Peyer's patch (tissue), 4 donors: ENCODE measurements around the gene GCAT. TPM values are rescaled to one million over a fixed set of nuclear protein-coding genes. Genes with fewer than 3 reads are reported as not detected.

ENCODE experiments used
- DNase-seq, 3 donors: peaks; one replicate each; pipeline ENCODE4 v3.0.0-alpha.2; 2017 to 2019
- H3K27ac ChIP-seq, 4 donors: fragments of 200-600 bp; sonication (generic); one replicate each; pipeline ENCODE4 v1.5.1; 2016 to 2019
- H3K27me3 ChIP-seq, 2 donors: fragments of 200-600 bp; sonication (generic); one replicate each; pipeline ENCODE4 v1.5.1; 2019
- H3K36me3 ChIP-seq, 3 donors: fragments of 200-600 bp; sonication (generic); one replicate each; pipeline ENCODE4 v1.5.1; 2016 to 2019
- H3K4me1 ChIP-seq, 4 donors: fragments of 200-600 bp; sonication (generic); one replicate each; pipeline ENCODE4 v1.5.1; 2016 to 2019
- H3K4me3 ChIP-seq, 4 donors: fragments of 200-600 bp; sonication (generic); 1 replicate in 3 of 4; 2 replicates in 1 of 4; pipeline ENCODE4 v1.5.1; 2016 to 2019; ENCODE audit warnings: mild to moderate bottlenecking in 1 of 4
- H3K9me3 ChIP-seq, 4 donors: fragments of 200-600 bp; sonication (generic); one replicate each; pipeline ENCODE4 v1.5.1; 2016 to 2019; ENCODE audit warnings: mild to moderate bottlenecking in 1 of 4
- POLR2A ChIP-seq, 2 donors: fragments of 450-650 bp; IDR thresholded peaks; one replicate each; pipeline ENCODE4 v1.5.1; 2017; ENCODE audit warnings: antibody characterized with exemption in 2 of 2, mild to moderate bottlenecking in 2 of 2, moderate library complexity in 2 of 2
- total RNA-seq, 4 donors: library from RNA; depleted of rRNA; stranded (reverse); fragments of >200 nt; gene quantifications; one replicate each; pipeline ENCODE4 v1.1.0, GENCODE V29; 2016
- TF ChIP-seq, protein P1 (sequence below), 6 experiments: fragments of 450-650 bp in 4 of 6; fragments of 200-600 bp in 2 of 6; sonication (generic) in 1 of 6; IDR thresholded peaks; one replicate each; pipeline ENCODE4 v1.5.1; 2017 to 2019; ENCODE audit warnings: antibody characterized with exemption in 6 of 6, mild to moderate bottlenecking in 3 of 6, moderate library complexity in 1 of 6

GCAT gene
- total RNA-seq, 4 donors from 2014 or later, result 3.8 to 9.3 (median 8.9) TPM

DNA sequence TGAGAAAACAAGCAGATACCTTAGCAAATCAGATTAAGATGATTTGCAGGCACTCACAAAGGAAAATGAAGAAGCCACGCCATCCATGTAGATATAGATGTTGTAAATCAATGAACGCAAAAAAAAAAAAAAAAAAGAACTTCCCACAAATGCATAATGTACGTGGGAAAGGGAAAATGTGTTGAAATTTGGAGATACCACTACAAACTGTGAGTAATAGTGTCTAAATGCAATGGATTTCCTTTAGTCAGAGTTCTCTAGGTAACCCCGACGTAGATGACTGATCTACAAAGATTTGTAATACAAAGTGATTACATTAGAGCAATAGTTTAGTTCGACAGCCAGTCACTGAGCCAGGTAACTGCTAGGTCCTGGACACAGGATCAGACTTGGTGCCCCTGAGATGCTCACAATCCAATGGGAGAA, 37.2 kb downstream of the GCAT start:
- Histone ChIP-seq H3K36me3 (peaks cover 0 to 2% (median 0%) of the 10 kb centered on the region in 3 donors), H3K27ac (peak overlapping the region in 3 of 4 donors; percentile 86 to 91 (median 87)), H3K27me3 (no peaks in the 10 kb centered on the region), H3K4me1 (peaks cover 0 to 16% (median 5%) of the 10 kb centered on the region in 4 donors), H3K4me3 (peak overlapping the region; percentile 74 to 94 (median 92)), H3K9me3 (no peaks in the 10 kb centered on the region)
- no peak for DNase-seq
- TF ChIP-seq, protein P1, sequence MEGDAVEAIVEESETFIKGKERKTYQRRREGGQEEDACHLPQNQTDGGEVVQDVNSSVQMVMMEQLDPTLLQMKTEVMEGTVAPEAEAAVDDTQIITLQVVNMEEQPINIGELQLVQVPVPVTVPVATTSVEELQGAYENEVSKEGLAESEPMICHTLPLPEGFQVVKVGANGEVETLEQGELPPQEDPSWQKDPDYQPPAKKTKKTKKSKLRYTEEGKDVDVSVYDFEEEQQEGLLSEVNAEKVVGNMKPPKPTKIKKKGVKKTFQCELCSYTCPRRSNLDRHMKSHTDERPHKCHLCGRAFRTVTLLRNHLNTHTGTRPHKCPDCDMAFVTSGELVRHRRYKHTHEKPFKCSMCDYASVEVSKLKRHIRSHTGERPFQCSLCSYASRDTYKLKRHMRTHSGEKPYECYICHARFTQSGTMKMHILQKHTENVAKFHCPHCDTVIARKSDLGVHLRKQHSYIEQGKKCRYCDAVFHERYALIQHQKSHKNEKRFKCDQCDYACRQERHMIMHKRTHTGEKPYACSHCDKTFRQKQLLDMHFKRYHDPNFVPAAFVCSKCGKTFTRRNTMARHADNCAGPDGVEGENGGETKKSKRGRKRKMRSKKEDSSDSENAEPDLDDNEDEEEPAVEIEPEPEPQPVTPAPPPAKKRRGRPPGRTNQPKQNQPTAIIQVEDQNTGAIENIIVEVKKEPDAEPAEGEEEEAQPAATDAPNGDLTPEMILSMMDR (IDR thresholded peaks at IDR 0.05), result no peak
- TF ChIP-seq POLR2A (IDR thresholded peaks at IDR 0.05), result no peak

DNA sequence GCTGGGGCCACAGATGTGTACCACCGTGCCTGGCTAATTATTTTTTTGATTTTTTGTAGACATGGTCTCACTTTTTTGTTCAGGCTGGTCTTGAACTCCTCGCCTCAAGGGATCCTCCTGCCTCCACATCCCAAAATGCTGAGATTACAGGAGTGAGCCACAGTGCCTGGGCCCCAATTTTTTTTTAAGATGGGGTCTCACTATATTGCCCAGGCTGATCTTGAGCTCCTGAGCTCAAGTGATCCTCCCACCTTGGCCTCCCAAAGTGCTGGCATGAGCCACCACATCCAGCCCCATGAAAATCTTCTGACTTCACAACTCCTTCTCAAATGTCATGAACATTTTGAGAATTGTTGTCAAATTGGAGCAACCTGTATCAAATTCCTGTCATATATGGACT, 38.7 kb downstream of the GCAT start:
- Histone ChIP-seq H3K27ac (no peak overlapping the region), H3K27me3 (no peaks in the 10 kb centered on the region), H3K4me3 (no peak overlapping the region), H3K4me1 (peaks cover 3 to 27% (median 12%) of the 10 kb centered on the region in 4 donors), H3K36me3 (peaks cover 0 to 4% (median 0%) of the 10 kb centered on the region in 3 donors), H3K9me3 (no peaks in the 10 kb centered on the region)
- TF ChIP-seq, protein P1 (IDR thresholded peaks at IDR 0.05), result no peak
- no peak for TF ChIP-seq POLR2A (IDR thresholded peaks at IDR 0.05)
- no peak for DNase-seq

DNA sequence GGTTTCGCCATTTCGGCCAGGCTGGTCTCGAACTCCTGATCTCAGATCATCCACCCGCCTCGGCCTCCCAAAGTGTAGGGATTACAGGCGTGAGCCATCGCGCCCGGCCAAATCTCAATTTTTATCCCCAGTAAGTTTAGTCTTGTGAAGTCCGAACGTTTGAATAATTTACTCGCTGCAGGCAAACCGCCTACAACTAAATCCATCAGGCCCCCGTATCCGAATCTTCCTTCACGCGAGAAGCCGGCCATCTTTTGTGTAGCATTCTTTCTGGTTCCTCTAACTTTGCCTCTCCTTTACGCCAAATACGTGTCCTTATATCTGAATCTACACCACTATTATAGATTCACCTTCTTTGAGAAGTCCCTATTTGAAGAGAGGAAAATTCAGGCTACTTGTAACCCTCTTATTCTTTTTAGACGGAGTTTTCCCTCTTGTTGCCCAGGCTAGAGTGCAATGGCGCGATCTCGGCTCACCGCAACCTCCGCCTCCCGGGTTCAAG, 40.9 kb downstream of the GCAT start:
- H3K4me3 ChIP-seq, result peak overlapping the region; percentile 62 to 96 (median 82)
- H3K27me3 ChIP-seq, result no peaks in the 10 kb centered on the region
- H3K27ac ChIP-seq, result peak overlapping the region; percentile 85 to 93 (median 85)
- no peaks in the 10 kb centered on the region for H3K9me3 ChIP-seq
- H3K36me3 ChIP-seq, result peaks cover 0 to 24% (median 0%) of the 10 kb centered on the region in 3 donors
- DNase-seq, result no peak
- TF ChIP-seq POLR2A (IDR thresholded peaks at IDR 0.05), result no peak
- TF ChIP-seq, protein P1 (IDR thresholded peaks at IDR 0.05), result no peak
- peaks cover 3 to 13% (median 8%) of the 10 kb centered on the region in 4 donors for H3K4me1 ChIP-seq

DNA sequence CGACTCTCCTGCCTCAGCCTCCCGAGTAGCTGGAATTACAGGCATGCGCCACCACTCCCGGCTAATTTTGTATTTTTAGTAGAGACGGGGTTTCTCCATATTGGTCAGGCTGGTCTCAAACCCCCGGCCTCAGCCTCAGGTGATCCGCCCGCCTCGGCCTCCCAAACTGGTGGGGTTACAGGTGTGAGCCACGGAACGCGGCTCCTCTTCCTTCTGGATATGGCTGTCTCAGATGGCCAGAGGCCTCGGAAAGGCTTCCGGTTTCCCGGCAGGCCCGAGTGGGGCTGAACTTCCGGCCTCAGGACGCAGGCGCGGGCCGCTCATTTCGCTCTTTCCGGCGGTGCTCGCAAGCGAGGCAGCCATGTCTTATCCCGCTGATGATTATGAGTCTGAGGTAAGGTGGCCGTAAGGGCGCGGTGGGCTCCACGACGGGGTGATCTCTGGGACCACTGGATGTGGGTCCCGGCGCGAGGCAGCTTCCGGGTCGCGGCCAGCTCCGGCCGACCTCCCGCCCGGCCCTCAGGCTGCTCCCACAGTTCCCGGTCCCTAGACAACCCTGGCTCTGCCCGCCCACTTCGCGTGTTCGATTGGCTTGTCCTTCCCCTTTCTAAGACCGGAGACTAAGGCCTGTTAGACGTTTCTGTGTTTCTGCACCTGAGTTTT, 41.5 kb downstream of the GCAT start, which contains the start of gene EIF3L:
Gene EIF3L, plus strand, starts transcription at position 331 of the 663 bp plus-strand sequence. Its CDS starts 31 bp downstream, at position 362.
- TF ChIP-seq POLR2A (IDR thresholded peaks at IDR 0.05), result peak; percentile 78 to 92
- TF ChIP-seq, protein P1 (IDR thresholded peaks at IDR 0.05), result no peak
- peak within 1 kb of the TSS; percentile 62 to 96 (median 82) for H3K4me3 ChIP-seq
- peaks cover 0 to 30% (median 0%) of the 10 kb centered on the region in 3 donors for H3K36me3 ChIP-seq
- peaks cover 3 to 13% (median 8%) of the 10 kb centered on the region in 4 donors for H3K4me1 ChIP-seq
- no peaks in the 10 kb centered on the region for H3K9me3 ChIP-seq
- no peaks in the 10 kb centered on the region for H3K27me3 ChIP-seq
- peak within 1 kb of the TSS; percentile 85 to 93 (median 85) for H3K27ac ChIP-seq
- peak; percentile 84 to 95 (median 93) for DNase-seq

DNA sequence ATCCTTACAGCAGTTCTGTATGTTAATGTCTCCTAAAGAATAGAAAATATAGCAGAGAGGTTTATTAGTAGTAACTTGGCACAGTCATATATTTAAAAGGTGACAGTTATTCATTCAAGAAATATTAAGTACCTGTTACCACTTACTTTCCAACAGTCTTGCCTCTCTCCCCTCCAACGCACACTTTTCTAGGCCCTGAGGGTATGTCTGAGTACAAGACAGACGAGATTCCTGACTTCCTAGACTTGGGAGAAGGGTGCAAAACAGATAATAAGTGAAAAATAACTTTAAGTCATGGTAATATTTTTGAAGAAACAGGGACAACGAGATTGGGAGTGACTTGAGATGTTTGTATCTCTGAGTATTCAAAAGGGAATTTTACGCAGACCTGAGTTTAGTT, 43.1 kb downstream of the GCAT start:
- TF ChIP-seq, protein P1 (IDR thresholded peaks at IDR 0.05), result no peak
- TF ChIP-seq POLR2A (IDR thresholded peaks at IDR 0.05), result no peak
- DNase-seq, result no peak
- Histone ChIP-seq H3K4me3 (no peak overlapping the region), H3K9me3 (no peaks in the 10 kb centered on the region), H3K36me3 (peaks cover 0 to 45% (median 0%) of the 10 kb centered on the region in 3 donors), H3K27me3 (no peaks in the 10 kb centered on the region), H3K27ac (no peak overlapping the region), H3K4me1 (peaks cover 3 to 13% (median 8%) of the 10 kb centered on the region in 4 donors)
